CD4-positive, alpha-beta memory T cell (primary cell): ENCODE results near the gene OPA3. TPM values are rescaled to one million over a fixed set of nuclear protein-coding genes. Genes with fewer than 3 reads are reported as not detected.

Experiments used
- CTCF ChIA-PET: fragments of 350-600 bp; sonication (Branson Sonifier 250); formaldehyde crosslinking; loops from one replicate; lab custom pipeline; 2021; ENCODE audit warnings: inconsistent platforms; ENCODE audit not compliant: partially characterized antibody; lab: Charles Lee
- POLR2A ChIA-PET: fragments of 350-600 bp; sonication (Branson Sonifier 250); formaldehyde crosslinking; loops from one replicate; lab custom pipeline; 2021; ENCODE audit not compliant: partially characterized antibody; lab: Charles Lee
- DNase-seq, 5 donors: peaks; one replicate each; pipeline versions ENCODE4 v3.0.0 to v3.0.0-alpha.2; 2020 to 2022; ENCODE audit warnings: mixed read lengths in 1 of 5
- H3K27ac ChIP-seq: one replicate; pipeline ENCODE4 v1.7.0; 2013; ENCODE audit warnings: low read depth, low read length
- H3K27me3 ChIP-seq: 2 replicates; pipeline ENCODE4 v1.7.0; 2013; ENCODE audit warnings: mild to moderate bottlenecking, low read length, moderate library complexity; ENCODE audit not compliant: insufficient read depth
- H3K36me3 ChIP-seq: 2 replicates; pipeline ENCODE4 v1.7.0; 2013; ENCODE audit warnings: mild to moderate bottlenecking, low read length, moderate library complexity; ENCODE audit not compliant: insufficient read depth
- H3K4me1 ChIP-seq: 2 replicates; pipeline ENCODE4 v1.7.0; 2013; ENCODE audit warnings: mild to moderate bottlenecking, low read length, moderate library complexity; ENCODE audit not compliant: insufficient read depth
- H3K4me3 ChIP-seq, 2 donors: one replicate each; pipeline ENCODE4 v1.7.0; 2013; ENCODE audit warnings: low read length in 2 of 2, mild to moderate bottlenecking in 1 of 2
- H3K9me3 ChIP-seq, 2 donors: one replicate each; pipeline ENCODE4 v1.7.0; 2013; ENCODE audit warnings: low read length in 2 of 2, control low read depth in 1 of 2; ENCODE audit not compliant: control insufficient read depth in 1 of 2
- H3K27ac Mint-ChIP-seq, 7 donors: one replicate each; pipeline ENCODE4 v1.8.0; 2020 to 2021; ENCODE audit warnings: mixed read lengths in 7 of 7, mild to moderate bottlenecking in 6 of 7, inconsistent platforms in 3 of 7, moderate library complexity in 3 of 7
- H3K27me3 Mint-ChIP-seq, 2 donors: one replicate each; pipeline ENCODE4 v1.8.0; 2020 to 2021; ENCODE audit warnings: mixed read lengths in 2 of 2
- H3K36me3 Mint-ChIP-seq, 2 donors: one replicate each; pipeline ENCODE4 v1.8.0; 2020 to 2021; ENCODE audit warnings: mixed read lengths in 2 of 2, inconsistent platforms in 1 of 2, mild to moderate bottlenecking in 1 of 2
- H3K4me1 Mint-ChIP-seq, 4 donors: one replicate each; pipeline ENCODE4 v1.8.0; 2020 to 2021; ENCODE audit warnings: mixed read lengths in 4 of 4, mild to moderate bottlenecking in 1 of 4
- H3K4me3 Mint-ChIP-seq, 8 donors: one replicate each; pipeline ENCODE4 v1.8.0; 2020 to 2021; ENCODE audit warnings: mixed read lengths in 8 of 8, mild to moderate bottlenecking in 7 of 8, moderate library complexity in 6 of 8, inconsistent platforms in 3 of 8
- H3K9me3 Mint-ChIP-seq, 8 donors: one replicate each; pipeline ENCODE4 v1.8.0; 2020 to 2021; ENCODE audit warnings: mixed read lengths in 8 of 8, mild to moderate bottlenecking in 5 of 8, inconsistent platforms in 3 of 8, moderate library complexity in 1 of 8
- intact Hi-C: fragments of 100-400 bp; cut with micrococcal nuclease; formaldehyde crosslinking; loops from one replicate; pipeline ENCODE4 v1.15.1; 2023
- polyA plus RNA-seq, 2 donors: library from polyadenylated mRNA; unstranded; fragments of 300-500 nt; fragmentation: Illumina TruSeq; gene quantifications; one replicate each; pipeline ENCODE4 v1.2.3, GENCODE V29; 2021
- total RNA-seq, 2 experiments: library from RNA; stranded (reverse); gene quantifications; one replicate each; pipeline ENCODE4 v1.2.3, GENCODE V29; 2021

The OPA3 gene
- total and polyA plus RNA-seq, 4 experiments from 2014 or later = 4.4 to 12.9 (median 10.3) TPM

DNA sequence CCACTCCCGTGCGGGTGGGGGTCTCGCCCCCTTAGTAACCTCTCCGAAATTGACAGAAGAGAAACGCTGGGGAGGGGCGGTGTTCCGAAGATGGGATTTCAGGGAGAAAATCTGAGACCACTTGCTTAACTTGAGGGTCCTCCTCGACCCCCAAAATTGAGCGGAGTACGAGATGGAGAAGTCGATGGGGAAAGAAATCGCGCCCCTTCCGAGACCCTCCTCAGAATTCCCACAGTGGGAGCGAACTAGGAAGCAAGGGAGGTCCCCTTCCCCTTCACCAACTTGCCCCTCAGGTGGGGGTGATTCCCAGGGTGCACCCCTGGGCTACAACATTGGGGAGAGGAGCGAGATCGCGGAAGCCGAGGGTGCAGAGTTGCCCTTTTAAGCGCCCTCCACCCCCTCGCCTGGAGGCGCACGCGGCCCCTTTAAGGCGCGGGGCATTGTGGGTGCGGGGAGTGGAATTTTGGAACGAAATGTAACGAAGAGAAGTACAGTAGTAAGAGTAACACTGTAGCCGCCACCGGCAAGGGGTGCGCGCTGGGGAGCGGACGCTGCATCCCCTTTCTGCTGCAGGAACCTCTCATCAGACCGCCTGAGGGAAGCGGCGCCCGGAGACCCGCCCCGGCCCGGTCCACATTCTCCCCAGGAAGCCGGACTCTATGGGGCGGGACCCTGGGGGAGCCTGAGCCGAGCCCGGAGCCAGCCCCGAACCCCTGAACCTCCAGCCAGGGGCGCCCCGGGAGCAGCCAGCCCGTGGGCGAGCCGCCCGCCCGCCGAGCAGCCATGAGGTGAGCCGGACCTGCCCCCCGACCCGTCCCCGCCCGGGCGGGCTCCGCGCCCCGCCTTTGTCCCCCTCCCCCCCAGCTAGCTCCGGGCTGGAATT is 77.4 kb downstream of the OPA3 start, which contains the start of gene VASP:
Gene VASP, plus strand, starts transcription at position 491 of the 883 bp plus-strand sequence. Its CDS starts 293 bp downstream, at position 784.
- peak; percentile 91 to 95 (median 91) for DNase-seq
- H3K4me1 ChIP-seq = peaks cover 42% of the 10 kb centered on the region
- no peaks in the 10 kb centered on the region for H3K9me3 ChIP-seq
- peak within 1 kb of the TSS; percentile 96 to 99 (median 97) for H3K27ac Mint-ChIP-seq
- intact Hi-C loops = loop anchor here (1.0 to 2.0 kb wide), 9 partner anchors 10 to 380 kb away; partner anchors contain the start of genes BLOC1S3, IRF2BP1, OPA3 and QPCTL
- no peaks in the 10 kb centered on the region for H3K36me3 ChIP-seq
- H3K27ac ChIP-seq = peak within 1 kb of the TSS; percentile 90
- H3K4me3 Mint-ChIP-seq = peak within 1 kb of the TSS; percentile 87 to 97 (median 96)
- peaks cover 23 to 62% (median 37%) of the 10 kb centered on the region in 4 donors for H3K4me1 Mint-ChIP-seq
- no peaks in the 10 kb centered on the region for H3K27me3 Mint-ChIP-seq
- H3K27me3 ChIP-seq = no peaks in the 10 kb centered on the region
- ChIA-PET CTCF (interaction anchor here (0.6 kb wide), 1 partner anchor 15 kb away, joined by 3 read pairs; no protein-coding TSS in a partner anchor), POLR2A (interaction anchor here (1.0 to 1.9 kb wide), 11 partner anchors 8 to 135 kb away, joined by 3 to 11 read pairs (median 5); partner anchors contain the start of genes OPA3, PPM1N and RTN2)
- peaks cover 0 to 15% of the 10 kb centered on the region in 2 donors for H3K36me3 Mint-ChIP-seq
- peaks cover 0 to 2% (median 0%) of the 10 kb centered on the region in 8 donors for H3K9me3 Mint-ChIP-seq
- H3K4me3 ChIP-seq = peak within 1 kb of the TSS; percentile 95 to 97

DNA sequence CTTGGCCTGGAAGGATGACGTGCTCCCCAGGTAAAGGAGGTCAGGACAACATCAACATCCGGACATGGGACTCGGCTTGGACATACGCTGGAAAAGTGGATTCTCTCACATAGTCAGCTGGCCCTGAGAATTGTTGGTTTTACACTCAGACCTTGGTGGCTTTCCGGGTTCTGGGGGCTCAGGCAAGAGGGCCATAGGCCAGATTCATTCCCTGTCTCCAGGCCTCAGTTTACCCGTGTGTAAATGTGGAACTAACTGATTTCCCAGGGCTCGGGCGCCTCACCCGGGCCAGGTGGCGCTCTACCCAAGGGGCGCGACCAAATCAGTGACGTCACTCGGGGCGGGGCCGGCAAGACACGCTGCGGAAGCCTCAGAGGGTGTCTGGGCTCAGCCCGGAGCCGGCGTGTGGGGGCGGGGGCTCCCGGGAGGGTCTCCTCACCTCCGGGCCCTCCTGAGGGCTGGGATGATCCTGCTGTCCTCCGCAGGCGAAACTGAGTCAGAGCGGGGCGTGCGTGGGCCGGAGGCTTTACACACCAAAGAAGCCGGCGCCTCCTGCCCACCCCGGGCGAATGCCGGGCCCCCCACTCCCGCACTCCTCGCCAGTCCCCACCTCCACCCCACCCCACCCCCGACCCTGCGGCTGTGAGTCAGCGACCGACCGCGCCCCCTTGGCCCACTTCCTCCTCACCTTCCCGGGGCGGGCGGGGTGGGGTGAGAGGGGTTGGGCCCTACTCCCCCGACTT is 78.2 kb downstream of the OPA3 start:
- Histone ChIP-seq H3K4me1 (peaks cover 35% of the 10 kb centered on the region), H3K36me3 (no peaks in the 10 kb centered on the region), H3K4me3 (peak overlapping the region; percentile 79 to 95), H3K27me3 (no peaks in the 10 kb centered on the region), H3K9me3 (no peaks in the 10 kb centered on the region), H3K27ac (peak overlapping the region; percentile 90)
- H3K36me3 Mint-ChIP-seq = peaks cover under 1 to 15% of the 10 kb centered on the region in 2 donors
- H3K27me3 Mint-ChIP-seq = no peaks in the 10 kb centered on the region
- ChIA-PET POLR2A (interaction anchor here (1.0 to 2.0 kb wide), 5 partner anchors 9 to 78 kb away, joined by 3 to 14 read pairs (median 8); partner anchors contain the start of genes OPA3, PPM1N and RTN2), CTCF (interaction anchor here (0.5 to 2.2 kb wide), 8 partner anchors 11 to 264 kb away, joined by 3 to 20 read pairs (median 4); partner anchors contain the start of gene EML2)
- peaks cover 20 to 61% (median 34%) of the 10 kb centered on the region in 4 donors for H3K4me1 Mint-ChIP-seq
- H3K9me3 Mint-ChIP-seq = peaks cover 0 to 2% (median 0%) of the 10 kb centered on the region in 8 donors
- intact Hi-C loops = loop anchor here (1.0 to 2.0 kb wide), 8 partner anchors 9 to 380 kb away; partner anchors contain the start of genes BLOC1S3, IRF2BP1, OPA3 and QPCTL
- peak overlapping the region; percentile 87 to 96 (median 94) for H3K4me3 Mint-ChIP-seq
- DNase-seq = peak; percentile 96 to 98 (median 97)
- H3K27ac Mint-ChIP-seq = peak overlapping the region; percentile 96 to 99 (median 97)

DNA sequence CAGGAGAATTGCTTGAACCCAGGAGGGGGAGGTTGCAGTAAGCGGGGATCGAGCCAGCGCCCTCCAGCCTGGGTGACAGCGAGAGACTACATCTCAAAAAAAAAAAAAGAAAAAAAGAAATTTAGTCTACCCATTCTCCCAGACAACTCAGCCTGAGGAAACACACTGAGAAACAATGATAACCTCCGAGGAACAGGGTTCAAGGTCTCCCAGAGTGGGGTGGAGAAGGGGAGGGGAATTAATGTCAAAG is 78.7 kb downstream of the OPA3 start:
- H3K4me1 Mint-ChIP-seq = peaks cover 15 to 61% (median 31%) of the 10 kb centered on the region in 4 donors
- intact Hi-C loops = loop anchor here (1.0 to 2.0 kb wide), 8 partner anchors 9 to 381 kb away; partner anchors contain the start of genes BLOC1S3, IRF2BP1, OPA3 and QPCTL
- Histone ChIP-seq H3K27ac (peak overlapping the region; percentile 90), H3K4me1 (peaks cover 30% of the 10 kb centered on the region), H3K36me3 (no peaks in the 10 kb centered on the region), H3K27me3 (no peaks in the 10 kb centered on the region), H3K9me3 (no peaks in the 10 kb centered on the region), H3K4me3 (peak overlapping the region; percentile 79 to 95)
- no peaks in the 10 kb centered on the region for H3K27me3 Mint-ChIP-seq
- H3K27ac Mint-ChIP-seq = peak overlapping the region; percentile 94 to 99 (median 95)
- DNase-seq = no peak
- ChIA-PET CTCF (interaction anchor here (0.5 to 2.2 kb wide), 8 partner anchors 11 to 265 kb away, joined by 3 to 20 read pairs (median 4); partner anchors contain the start of gene EML2), POLR2A (interaction anchor here (1.0 to 2.0 kb wide), 6 partner anchors 9 to 136 kb away, joined by 3 to 14 read pairs (median 8); partner anchors contain the start of genes OPA3, PPM1N and RTN2)
- peaks cover 0 to 2% (median 0%) of the 10 kb centered on the region in 8 donors for H3K9me3 Mint-ChIP-seq
- peaks cover 4 to 16% of the 10 kb centered on the region in 2 donors for H3K36me3 Mint-ChIP-seq
- peak overlapping the region; percentile 75 to 94 (median 80) for H3K4me3 Mint-ChIP-seq

DNA sequence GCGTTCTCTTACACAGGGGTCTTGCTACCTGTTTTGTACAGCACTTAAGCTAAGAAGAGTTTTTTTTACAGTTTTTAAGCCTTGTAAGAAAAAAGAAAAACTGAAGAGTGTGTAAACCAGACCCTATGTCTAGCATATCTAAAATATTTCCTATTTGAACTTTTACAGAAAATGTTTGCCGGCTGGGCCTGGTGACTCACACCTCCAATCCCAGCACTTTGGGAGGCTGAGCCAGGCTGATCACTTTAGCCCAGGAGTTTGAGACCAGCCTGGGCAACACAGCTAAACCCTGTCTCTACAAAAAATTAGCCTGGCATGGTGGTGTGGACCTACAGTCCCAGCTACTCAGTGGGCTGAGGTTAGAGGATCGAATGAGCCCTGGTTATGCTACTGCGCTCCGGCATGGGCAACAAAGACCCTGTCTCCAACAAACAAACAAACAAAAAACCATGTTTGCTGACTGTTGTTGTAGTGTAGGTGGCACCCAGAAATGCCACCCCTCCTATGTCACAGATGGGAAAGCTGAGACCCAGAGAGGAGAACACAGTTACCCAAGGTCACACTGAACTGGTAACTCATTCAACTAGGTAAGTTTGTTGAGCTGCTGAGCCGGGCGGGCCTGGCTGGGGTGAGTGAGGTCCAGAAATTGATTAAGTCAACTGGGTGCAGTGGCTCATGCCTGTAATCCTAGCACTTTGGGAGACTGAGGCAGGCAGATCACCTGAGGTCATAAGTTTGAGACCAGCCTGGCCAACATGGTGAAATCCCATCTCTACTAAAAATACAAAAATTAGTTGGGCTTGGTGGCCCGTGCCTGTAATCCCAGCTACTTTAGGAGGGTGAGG is 79.2 kb downstream of the OPA3 start:
- intact Hi-C loops = no loop called here
- H3K36me3 Mint-ChIP-seq = peaks cover 4 to 14% of the 10 kb centered on the region in 2 donors
- ChIA-PET CTCF (interaction anchor here (0.5 to 2.2 kb wide), 11 partner anchors 10 to 265 kb away, joined by 3 to 20 read pairs (median 4); partner anchors contain the start of gene EML2), POLR2A (interaction anchor here (1.0 to 2.0 kb wide), 6 partner anchors 8 to 137 kb away, joined by 3 to 14 read pairs (median 8); partner anchors contain the start of genes OPA3, PPM1N and RTN2)
- Histone ChIP-seq H3K4me1 (peaks cover 24% of the 10 kb centered on the region), H3K4me3 (no peak overlapping the region), H3K27me3 (no peaks in the 10 kb centered on the region), H3K27ac (peak overlapping the region; percentile 90), H3K36me3 (no peaks in the 10 kb centered on the region), H3K9me3 (no peaks in the 10 kb centered on the region)
- H3K4me3 Mint-ChIP-seq = peak overlapping the region in 7 of 8 donors; percentile 69 to 94 (median 79)
- DNase-seq = no peak
- H3K27ac Mint-ChIP-seq = peak overlapping the region; percentile 94 to 99 (median 95)
- H3K4me1 Mint-ChIP-seq = peaks cover 13 to 58% (median 29%) of the 10 kb centered on the region in 4 donors
- no peaks in the 10 kb centered on the region for H3K27me3 Mint-ChIP-seq
- peaks cover 0 to 2% (median 0%) of the 10 kb centered on the region in 8 donors for H3K9me3 Mint-ChIP-seq

DNA sequence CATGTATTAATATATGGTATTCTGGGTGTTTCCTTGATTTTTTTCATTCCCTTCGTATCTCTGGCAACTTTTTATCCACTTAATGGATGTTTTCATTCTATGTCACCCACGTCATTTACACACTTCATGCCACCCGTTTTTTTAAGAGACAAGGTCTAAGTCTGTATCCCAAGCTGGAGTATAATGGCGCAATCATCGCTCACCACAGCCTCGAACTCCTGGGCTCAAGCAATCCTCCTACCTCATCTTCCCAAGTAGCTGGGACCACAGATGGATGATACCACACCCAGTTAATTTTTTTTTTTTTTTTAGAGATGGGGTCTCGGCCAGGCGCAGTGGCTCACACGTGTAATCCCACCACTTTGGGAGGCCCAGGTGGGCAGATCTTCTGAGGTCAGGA is 80.7 kb downstream of the OPA3 start:
- ChIA-PET POLR2A (interaction anchor here (1.9 kb wide), 1 partner anchor 138 kb away, joined by 7 read pairs; no protein-coding TSS in a partner anchor), CTCF (interaction anchor here (0.7 to 2.1 kb wide), 4 partner anchors 18 to 1809 kb away, joined by 3 to 10 read pairs (median 5); no protein-coding TSS in a partner anchor)
- H3K27ac Mint-ChIP-seq = peak overlapping the region in 4 of 7 donors; percentile 32 to 64 (median 52)
- intact Hi-C loops = loop anchor here (5.0 kb wide), 1 partner anchor 843 kb away; the partner anchor contains the start of gene PPP5C
- no peak overlapping the region for H3K27ac ChIP-seq
- H3K4me1 Mint-ChIP-seq = peaks cover 13 to 53% (median 27%) of the 10 kb centered on the region in 4 donors
- no peaks in the 10 kb centered on the region for H3K27me3 Mint-ChIP-seq
- H3K36me3 ChIP-seq = no peaks in the 10 kb centered on the region
- DNase-seq = no peak
- H3K4me3 Mint-ChIP-seq = peak overlapping the region in 1 of 8 donors; percentile 43
- peaks cover 0 to 2% (median 0%) of the 10 kb centered on the region in 8 donors for H3K9me3 Mint-ChIP-seq
- no peaks in the 10 kb centered on the region for H3K9me3 ChIP-seq
- H3K4me3 ChIP-seq = no peak overlapping the region
- peaks cover 4 to 15% of the 10 kb centered on the region in 2 donors for H3K36me3 Mint-ChIP-seq
- no peaks in the 10 kb centered on the region for H3K27me3 ChIP-seq
- peaks cover 22% of the 10 kb centered on the region for H3K4me1 ChIP-seq
